VCaP (cell line): ENCODE results near the gene KAT6B.

Experiments used
- H3K27ac ChIP-seq: fragments of 450-650 bp; 2 replicates; pipeline ENCODE4 v1.5.1; 2017
- TF ChIP-seq, protein P1 (sequence below): fragments of 450-650 bp; conservative IDR thresholded peaks from 2 replicates; pipeline ENCODE4 v1.5.1; 2017; ENCODE audit warnings: mild to moderate bottlenecking, moderate library complexity

Gene KAT6B

DNA sequence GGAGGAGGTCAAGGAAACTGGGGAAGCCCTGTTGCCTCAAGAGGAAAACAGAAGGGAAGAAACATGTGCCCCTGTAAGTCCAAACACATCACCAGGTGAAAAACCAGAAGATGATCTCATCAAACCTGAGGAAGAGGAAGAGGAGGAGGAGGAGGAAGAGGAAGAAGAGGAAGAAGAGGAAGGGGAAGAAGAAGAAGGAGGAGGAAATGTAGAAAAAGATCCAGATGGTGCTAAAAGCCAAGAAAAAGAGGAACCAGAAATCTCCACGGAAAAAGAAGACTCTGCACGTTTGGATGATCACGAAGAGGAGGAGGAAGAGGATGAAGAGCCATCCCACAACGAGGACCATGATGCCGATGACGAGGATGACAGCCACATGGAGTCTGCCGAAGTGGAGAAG is 202.3 kb downstream of the KAT6B start:
- no peak overlapping the region for H3K27ac ChIP-seq
- TF ChIP-seq, protein P1, sequence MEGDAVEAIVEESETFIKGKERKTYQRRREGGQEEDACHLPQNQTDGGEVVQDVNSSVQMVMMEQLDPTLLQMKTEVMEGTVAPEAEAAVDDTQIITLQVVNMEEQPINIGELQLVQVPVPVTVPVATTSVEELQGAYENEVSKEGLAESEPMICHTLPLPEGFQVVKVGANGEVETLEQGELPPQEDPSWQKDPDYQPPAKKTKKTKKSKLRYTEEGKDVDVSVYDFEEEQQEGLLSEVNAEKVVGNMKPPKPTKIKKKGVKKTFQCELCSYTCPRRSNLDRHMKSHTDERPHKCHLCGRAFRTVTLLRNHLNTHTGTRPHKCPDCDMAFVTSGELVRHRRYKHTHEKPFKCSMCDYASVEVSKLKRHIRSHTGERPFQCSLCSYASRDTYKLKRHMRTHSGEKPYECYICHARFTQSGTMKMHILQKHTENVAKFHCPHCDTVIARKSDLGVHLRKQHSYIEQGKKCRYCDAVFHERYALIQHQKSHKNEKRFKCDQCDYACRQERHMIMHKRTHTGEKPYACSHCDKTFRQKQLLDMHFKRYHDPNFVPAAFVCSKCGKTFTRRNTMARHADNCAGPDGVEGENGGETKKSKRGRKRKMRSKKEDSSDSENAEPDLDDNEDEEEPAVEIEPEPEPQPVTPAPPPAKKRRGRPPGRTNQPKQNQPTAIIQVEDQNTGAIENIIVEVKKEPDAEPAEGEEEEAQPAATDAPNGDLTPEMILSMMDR = no peak

DNA sequence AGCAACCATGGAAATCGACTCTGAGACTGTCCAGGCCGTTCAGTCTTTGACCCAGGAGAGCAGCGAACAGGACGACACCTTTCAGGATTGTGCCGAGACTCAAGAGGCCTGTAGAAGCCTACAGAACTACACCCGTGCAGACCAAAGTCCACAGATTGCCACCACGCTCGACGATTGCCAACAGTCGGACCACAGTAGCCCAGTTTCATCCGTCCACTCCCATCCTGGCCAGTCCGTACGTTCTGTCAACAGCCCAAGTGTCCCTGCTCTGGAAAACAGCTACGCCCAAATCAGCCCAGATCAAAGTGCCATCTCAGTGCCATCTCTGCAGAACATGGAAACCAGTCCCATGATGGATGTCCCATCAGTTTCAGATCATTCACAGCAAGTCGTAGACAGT is 203.0 kb downstream of the KAT6B start:
- H3K27ac ChIP-seq = no peak overlapping the region
- TF ChIP-seq, protein P1 = no peak

DNA sequence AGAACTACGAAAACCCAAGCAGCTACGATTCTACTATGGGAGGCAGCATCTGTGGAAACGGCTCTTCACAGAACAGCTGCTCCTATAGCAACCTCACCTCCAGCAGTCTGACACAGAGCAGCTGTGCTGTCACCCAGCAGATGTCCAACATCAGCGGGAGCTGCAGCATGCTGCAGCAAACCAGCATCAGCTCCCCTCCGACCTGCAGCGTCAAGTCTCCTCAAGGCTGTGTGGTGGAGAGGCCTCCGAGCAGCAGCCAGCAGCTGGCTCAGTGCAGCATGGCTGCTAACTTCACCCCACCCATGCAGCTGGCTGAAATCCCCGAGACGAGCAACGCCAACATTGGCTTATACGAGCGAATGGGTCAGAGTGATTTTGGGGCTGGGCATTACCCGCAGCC is 203.5 kb downstream of the KAT6B start:
- H3K27ac ChIP-seq = no peak overlapping the region

DNA sequence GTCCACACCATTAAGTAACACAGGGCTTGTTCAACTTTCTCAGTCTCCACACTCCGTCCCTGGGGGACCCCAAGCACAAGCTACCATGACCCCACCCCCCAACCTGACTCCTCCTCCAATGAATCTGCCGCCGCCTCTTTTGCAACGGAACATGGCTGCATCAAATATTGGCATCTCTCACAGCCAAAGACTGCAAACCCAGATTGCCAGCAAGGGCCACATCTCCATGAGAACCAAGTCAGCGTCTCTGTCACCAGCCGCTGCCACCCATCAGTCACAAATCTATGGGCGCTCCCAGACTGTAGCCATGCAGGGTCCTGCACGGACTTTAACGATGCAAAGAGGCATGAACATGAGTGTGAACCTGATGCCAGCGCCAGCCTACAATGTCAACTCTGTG is 204.0 kb downstream of the KAT6B start:
- no peak overlapping the region for H3K27ac ChIP-seq
- TF ChIP-seq, protein P1 = no peak

More for the DNA sequence above, 203.5 kb downstream of the KAT6B start:
- TF ChIP-seq, protein P1 = no peak

DNA sequence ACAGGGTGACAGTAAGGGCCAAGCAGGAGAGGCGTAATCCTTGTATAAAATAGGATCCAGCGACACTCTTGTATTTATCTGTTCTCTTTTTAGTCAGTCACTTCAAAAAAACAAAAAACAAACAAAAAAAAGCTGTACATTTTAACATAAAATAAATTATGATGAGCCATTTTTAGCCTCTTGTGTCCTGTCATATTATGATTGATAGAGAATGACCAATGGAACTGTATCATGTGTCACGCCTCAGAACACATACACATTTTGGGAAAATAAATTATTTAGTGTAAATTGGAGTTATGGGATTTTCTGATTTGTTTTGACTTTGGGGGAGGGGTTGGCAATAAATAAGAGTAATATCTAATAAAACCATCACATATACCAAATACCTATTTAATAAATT is 205.7 kb downstream of the KAT6B start:
- TF ChIP-seq, protein P1 = no peak
- H3K27ac ChIP-seq = no peak overlapping the region

DNA sequence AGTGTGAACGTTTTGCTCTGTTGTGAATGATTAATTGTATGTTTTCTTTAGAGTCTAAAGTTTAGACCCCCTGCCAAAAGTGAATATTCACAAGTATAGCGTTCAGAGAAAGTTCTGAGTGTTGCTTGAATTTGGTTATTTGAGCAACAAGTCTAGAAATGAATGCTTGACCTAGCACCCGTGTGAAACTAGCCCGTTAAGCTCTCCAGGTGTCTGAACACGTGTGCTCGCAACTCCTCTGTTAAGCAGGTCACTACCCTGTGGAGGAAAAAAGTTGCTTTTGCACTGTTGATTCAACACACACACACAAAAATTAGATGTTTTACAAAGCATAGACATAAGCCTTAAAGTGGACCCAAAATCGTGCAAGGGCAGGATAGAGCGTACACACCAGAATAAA is 206.4 kb downstream of the KAT6B start:
- TF ChIP-seq, protein P1 = no peak

DNA sequence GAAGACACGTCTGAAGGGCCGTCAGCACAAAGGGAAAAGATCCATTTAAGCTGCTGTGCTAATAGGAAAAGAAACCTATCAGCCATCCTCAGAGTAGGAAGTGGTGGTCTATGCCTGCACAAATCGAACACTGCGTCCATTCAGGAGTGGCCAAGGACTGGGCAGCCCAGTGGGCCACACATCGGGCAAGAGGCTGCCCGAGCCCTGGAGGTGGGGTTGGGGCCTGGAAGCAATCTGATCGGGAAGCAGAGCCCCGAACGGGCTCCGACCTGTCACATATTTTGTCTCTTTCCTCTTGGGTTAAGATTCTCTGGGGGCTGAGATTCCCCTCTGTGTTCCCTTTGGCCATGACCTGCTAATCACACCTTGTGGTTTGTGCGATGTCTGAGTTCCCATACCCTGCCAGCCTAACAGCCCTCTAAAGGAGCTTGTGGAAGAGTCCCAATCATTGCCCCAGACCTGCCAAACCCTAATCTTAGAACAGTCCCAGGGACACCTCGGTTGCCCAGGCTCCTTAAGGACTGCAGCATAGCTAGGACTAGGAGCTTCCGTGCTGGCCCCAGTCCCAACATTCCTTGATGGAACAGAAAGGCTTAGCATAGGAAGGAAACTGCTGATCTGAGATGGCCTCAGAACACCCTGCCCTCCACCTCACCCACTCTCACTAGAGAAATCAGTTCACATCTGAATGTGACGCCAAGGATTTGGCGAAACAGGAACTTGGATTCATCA is 207.2 kb downstream of the KAT6B start:
- TF ChIP-seq, protein P1 = no peak
- no peak overlapping the region for H3K27ac ChIP-seq

More for the DNA sequence above, 206.4 kb downstream of the KAT6B start:
- H3K27ac ChIP-seq = no peak overlapping the region
